Neural progenitor cell (in vitro differentiated cells): ENCODE data around the gene ZSCAN29. TPM values are rescaled to one million over a fixed set of nuclear protein-coding genes. Genes with fewer than 3 reads are reported as not detected.
"Not testable (repeated sequence)": the region's sequence is repeated elsewhere in the genome, so short reads cannot be mapped to it uniquely, and the experiment has no call there.

Experiments used
- DNase-seq: peaks from one replicate; pipeline ENCODE4 v3.0.0-alpha.2; 2016; ENCODE audit warnings: low spot score
- H2AFZ ChIP-seq: fragments of 200-600 bp; sonication (generic); replicated peaks from 2 replicates; pipeline ENCODE4 v1.6.1; 2016; ENCODE audit warnings: antibody characterized with exemption
- H3F3A ChIP-seq: fragments of 200-600 bp; sonication (generic); 2 replicates; pipeline ENCODE4 v1.6.1; 2016; ENCODE audit warnings: antibody characterized with exemption, low read depth
- H3K27ac ChIP-seq: fragments of 200-600 bp; sonication (generic); 2 replicates; pipeline ENCODE4 v1.5.1; 2016; ENCODE audit warnings: mild to moderate bottlenecking
- H3K27me3 ChIP-seq: fragments of 200-600 bp; sonication (generic); 2 replicates; pipeline ENCODE4 v1.6.1; 2016; ENCODE audit warnings: mild to moderate bottlenecking, moderate library complexity
- H3K36me3 ChIP-seq: fragments of 200-600 bp; sonication (generic); 2 replicates; pipeline ENCODE4 v1.5.1; 2016
- H3K4me1 ChIP-seq: fragments of 200-600 bp; sonication (generic); 2 replicates; pipeline ENCODE4 v1.6.1; 2016; ENCODE audit warnings: mixed run types
- H3K4me2 ChIP-seq: fragments of 200-600 bp; sonication (generic); 2 replicates; pipeline ENCODE4 v1.6.1; 2016
- H3K4me3 ChIP-seq: fragments of 200-600 bp; sonication (generic); 2 replicates; pipeline ENCODE4 v1.5.1; 2016
- H3K79me2 ChIP-seq: fragments of 200-600 bp; sonication (generic); 2 replicates; pipeline ENCODE4 v1.6.1; 2016; ENCODE audit warnings: low read depth
- H3K9ac ChIP-seq: fragments of 200-600 bp; sonication (generic); 2 replicates; pipeline ENCODE4 v1.6.1; 2016
- H3K9me3 ChIP-seq: fragments of 200-600 bp; sonication (generic); 2 replicates; pipeline ENCODE4 v1.5.1; 2016; ENCODE audit warnings: low read depth
- H4K20me1 ChIP-seq: fragments of 200-600 bp; sonication (generic); 2 replicates; pipeline ENCODE4 v1.6.1; 2016; ENCODE audit warnings: low read depth
- H3K27ac Mint-ChIP-seq: 3 replicates; pipeline ENCODE4 v1.8.0; 2021; ENCODE audit warnings: mixed read lengths
- H3K27me3 Mint-ChIP-seq: 2 replicates; pipeline ENCODE4 v1.8.0; 2022; ENCODE audit warnings: low read depth, mild to moderate bottlenecking, inconsistent platforms, moderate library complexity, mixed read lengths; ENCODE audit not compliant: insufficient read depth
- H3K36me3 Mint-ChIP-seq: 3 replicates; pipeline ENCODE4 v1.8.0; 2021; ENCODE audit warnings: mixed read lengths
- H3K4me1 Mint-ChIP-seq: 3 replicates; pipeline ENCODE4 v1.8.0; 2021; ENCODE audit warnings: mixed read lengths
- H3K4me3 Mint-ChIP-seq: 3 replicates; pipeline ENCODE4 v1.8.0; 2021; ENCODE audit warnings: mild to moderate bottlenecking, moderate library complexity, mixed read lengths
- H3K9me3 Mint-ChIP-seq: 3 replicates; pipeline ENCODE4 v1.8.0; 2020; ENCODE audit warnings: mixed read lengths
- CTCF ChIP-seq: fragments of 200-600 bp; sonication (generic); IDR thresholded peaks from 2 replicates; pipeline ENCODE4 v1.5.1; 2017; ENCODE audit warnings: antibody characterized with exemption, mild to moderate bottlenecking
- EZH2 ChIP-seq: fragments of 200-600 bp; sonication (generic); IDR thresholded peaks from 2 replicates; pipeline ENCODE4 v1.6.1; 2017; ENCODE audit warnings: antibody characterized with exemption, mild to moderate bottlenecking, moderate library complexity
- EZH2phosphoT487 ChIP-seq: fragments of 200-600 bp; sonication (generic); IDR thresholded peaks from 2 replicates; pipeline ENCODE4 v1.6.1; 2017; ENCODE audit warnings: antibody characterized with exemption
- total RNA-seq: library from RNA; depleted of rRNA; stranded (reverse); fragments of >200 nt; gene quantifications from 2 replicates; pipeline ENCODE4 v1.2.3, GENCODE V29; 2015; ENCODE audit warnings: low replicate concordance

ZSCAN29 gene
- total RNA-seq, 1 donor from 2014 or later: 27.1 TPM

- H3K4me1 ChIP-seq: no peaks in the 10 kb centered on the region
- no peaks in the 10 kb centered on the region for H4K20me1 ChIP-seq
- Mint-ChIP-seq H3K4me3 (no peak overlapping the region), H3K4me1 (no peaks in the 10 kb centered on the region), H3K27me3 (peaks cover 2% of the 10 kb centered on the region), H3K9me3 (no peaks in the 10 kb centered on the region), H3K36me3 (peaks cover 58% of the 10 kb centered on the region), H3K27ac (no peak overlapping the region)
- no peak for DNase-seq
- peaks cover 13% of the 10 kb centered on the region for H3F3A ChIP-seq
- no peaks in the 10 kb centered on the region for H3K27me3 ChIP-seq
- no peak overlapping the region for H3K4me3 ChIP-seq
- TF ChIP-seq EZH2 (no peak), CTCF (no peak), EZH2phosphoT487 (no peak)
- H3K27ac ChIP-seq: no peak overlapping the region
- H3K79me2 ChIP-seq: no peaks in the 10 kb centered on the region
- H3K36me3 ChIP-seq: peaks cover 32% of the 10 kb centered on the region
- no peaks in the 10 kb centered on the region for H3K9me3 ChIP-seq
- no peak overlapping the region for H2AFZ ChIP-seq
- H3K9ac ChIP-seq: no peak overlapping the region
- H3K4me2 ChIP-seq: no peak overlapping the region
These were observed 35.3 kb upstream of the ZSCAN29 start for GRCh38 chr15:43406189-43406588.

DNA sequence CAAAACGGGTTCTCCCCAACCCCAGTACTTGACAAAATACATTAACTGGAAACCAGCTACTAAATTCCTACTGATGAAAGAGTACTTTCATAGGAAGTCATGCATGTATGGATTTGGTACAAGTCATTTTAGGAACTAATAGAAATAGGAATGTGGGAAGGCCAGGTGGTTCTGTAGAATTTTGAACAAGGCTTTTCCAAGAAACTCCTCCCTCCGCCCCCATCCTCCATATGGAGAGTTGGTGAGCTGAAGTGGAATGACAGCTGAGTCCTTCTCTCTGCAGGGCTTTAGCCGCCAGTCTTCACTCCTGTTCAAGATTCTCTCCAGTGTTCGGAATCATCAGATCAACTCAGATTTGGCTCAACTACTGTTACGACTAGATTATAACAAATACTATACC is 33.3 kb upstream of the ZSCAN29 start:
- Mint-ChIP-seq H3K27ac (no peak overlapping the region), H3K27me3 (peaks cover 2% of the 10 kb centered on the region), H3K36me3 (peaks cover 50% of the 10 kb centered on the region), H3K4me3 (no peak overlapping the region), H3K9me3 (no peaks in the 10 kb centered on the region), H3K4me1 (no peaks in the 10 kb centered on the region)
- DNase-seq: no peak
- Histone ChIP-seq H3K4me2 (no peak overlapping the region), H3K27ac (no peak overlapping the region), H3K9me3 (no peaks in the 10 kb centered on the region), H3F3A (peaks cover 13% of the 10 kb centered on the region), H3K79me2 (no peaks in the 10 kb centered on the region), H3K27me3 (no peaks in the 10 kb centered on the region), H3K9ac (no peak overlapping the region), H2AFZ (no peak overlapping the region), H3K4me3 (no peak overlapping the region), H3K36me3 (peaks cover 28% of the 10 kb centered on the region), H4K20me1 (no peaks in the 10 kb centered on the region), H3K4me1 (no peaks in the 10 kb centered on the region)
- TF ChIP-seq EZH2: no peak
- no peak for TF ChIP-seq CTCF
- no peak for TF ChIP-seq EZH2phosphoT487

DNA sequence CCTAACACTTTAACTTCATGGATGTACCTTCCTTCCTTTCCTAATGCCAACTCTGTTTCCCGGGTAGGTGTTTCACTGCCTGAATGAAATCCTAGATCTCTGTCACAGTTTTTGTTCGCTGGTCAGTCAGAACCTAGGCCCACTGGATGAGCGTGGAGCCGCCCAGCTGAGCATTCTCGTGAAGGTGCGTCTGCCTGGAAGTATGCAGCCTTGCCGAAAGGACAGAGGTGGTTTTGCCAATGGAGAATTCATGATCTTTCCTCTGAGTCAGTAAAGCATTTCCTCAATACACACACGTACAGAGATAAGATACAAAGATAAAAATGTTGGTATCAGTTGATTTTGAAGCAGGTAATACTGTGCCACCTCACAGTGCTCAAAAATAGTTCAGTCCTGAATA is 32.8 kb upstream of the ZSCAN29 start:
- Mint-ChIP-seq H3K4me1 (no peaks in the 10 kb centered on the region), H3K4me3 (no peak overlapping the region), H3K9me3 (no peaks in the 10 kb centered on the region), H3K27ac (no peak overlapping the region), H3K27me3 (peaks cover 2% of the 10 kb centered on the region), H3K36me3 (peaks cover 48% of the 10 kb centered on the region)
- H3K27ac ChIP-seq: no peak overlapping the region
- DNase-seq: no peak
- no peaks in the 10 kb centered on the region for H4K20me1 ChIP-seq
- no peak overlapping the region for H3K9ac ChIP-seq
- no peak overlapping the region for H2AFZ ChIP-seq
- H3K36me3 ChIP-seq: peaks cover 30% of the 10 kb centered on the region
- H3K79me2 ChIP-seq: no peaks in the 10 kb centered on the region
- H3K27me3 ChIP-seq: no peaks in the 10 kb centered on the region
- H3K4me1 ChIP-seq: no peaks in the 10 kb centered on the region
- H3K4me2 ChIP-seq: no peak overlapping the region
- no peak overlapping the region for H3K4me3 ChIP-seq
- H3K9me3 ChIP-seq: no peaks in the 10 kb centered on the region
- no peak for TF ChIP-seq EZH2phosphoT487
- TF ChIP-seq EZH2: no peak
- no peak for TF ChIP-seq CTCF
- peaks cover 10% of the 10 kb centered on the region for H3F3A ChIP-seq

DNA sequence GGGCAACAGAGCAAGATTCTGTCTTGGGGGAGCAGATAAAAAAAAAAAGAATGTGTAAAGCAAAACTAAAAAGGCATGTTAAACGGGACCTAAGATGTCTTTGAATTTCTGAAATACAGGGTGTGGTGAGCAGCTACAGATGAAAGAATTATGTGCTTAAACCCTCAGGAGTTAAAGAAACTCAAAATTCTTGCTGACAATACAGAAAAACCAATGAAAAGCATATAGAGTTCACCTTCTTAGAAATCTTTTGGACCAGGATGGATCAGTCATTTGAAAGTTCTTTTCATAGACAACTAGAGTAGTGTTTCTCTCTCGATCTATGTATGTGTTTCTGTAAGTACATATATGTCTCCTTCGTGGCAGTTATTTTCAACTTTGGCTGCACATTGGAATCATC is 31.4 kb upstream of the ZSCAN29 start:
- Histone ChIP-seq H3F3A (peaks cover 6% of the 10 kb centered on the region), H3K36me3 (peaks cover 23% of the 10 kb centered on the region), H3K9ac (no peak overlapping the region), H3K9me3 (no peaks in the 10 kb centered on the region), H3K27ac (no peak overlapping the region), H2AFZ (no peak overlapping the region), H3K4me1 (no peaks in the 10 kb centered on the region), H3K79me2 (no peaks in the 10 kb centered on the region), H4K20me1 (no peaks in the 10 kb centered on the region), H3K4me2 (no peak overlapping the region), H3K27me3 (no peaks in the 10 kb centered on the region), H3K4me3 (no peak overlapping the region)
- no peak overlapping the region for H3K27ac Mint-ChIP-seq
- no peaks in the 10 kb centered on the region for H3K4me1 Mint-ChIP-seq
- H3K9me3 Mint-ChIP-seq: no peaks in the 10 kb centered on the region
- H3K27me3 Mint-ChIP-seq: no peaks in the 10 kb centered on the region
- no peak for DNase-seq
- TF ChIP-seq EZH2phosphoT487 (no peak), CTCF (no peak), EZH2 (no peak)
- H3K36me3 Mint-ChIP-seq: peaks cover 44% of the 10 kb centered on the region
- H3K4me3 Mint-ChIP-seq: no peak overlapping the region

DNA sequence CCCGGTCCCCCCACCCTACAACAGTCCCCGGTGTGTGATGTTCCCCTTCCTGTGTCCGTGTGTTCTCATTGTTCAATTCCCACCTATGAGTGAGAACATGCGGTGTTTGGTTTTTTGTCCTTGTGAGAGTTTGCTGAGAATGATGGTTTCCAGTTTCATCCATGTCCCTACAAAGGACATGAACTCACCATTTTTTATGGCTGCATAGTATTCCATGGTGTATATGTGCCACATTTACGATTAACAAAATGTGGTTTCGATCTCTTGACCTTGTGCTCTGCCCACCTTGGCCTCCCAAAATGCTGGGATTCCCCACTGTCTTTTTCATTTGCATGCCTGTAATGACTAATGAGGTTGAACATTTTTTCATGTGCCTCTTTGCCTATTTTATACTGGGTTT is 22.7 kb upstream of the ZSCAN29 start:
- peaks cover 33% of the 10 kb centered on the region for H3K36me3 Mint-ChIP-seq
- H3K36me3 ChIP-seq, H3K4me2 ChIP-seq, H3K9ac ChIP-seq, H3F3A ChIP-seq, H3K79me2 ChIP-seq, H3K9me3 Mint-ChIP-seq, H3K27ac ChIP-seq, H2AFZ ChIP-seq, H4K20me1 ChIP-seq, H3K27me3 ChIP-seq, H3K4me1 Mint-ChIP-seq, H3K4me1 ChIP-seq, H3K27ac Mint-ChIP-seq, DNase-seq, H3K4me3 ChIP-seq, H3K9me3 ChIP-seq, H3K27me3 Mint-ChIP-seq, H3K4me3 Mint-ChIP-seq: not testable (repeated sequence)
